NCI-H446 (cell line): ENCODE measurements around the gene UQCC5.

ENCODE experiments used
- DNase-seq, 2 experiments: peaks; one replicate each; lab custom pipeline; 2025; lab: John Stamatoyannopoulos, UW

UQCC5 gene, protein sequence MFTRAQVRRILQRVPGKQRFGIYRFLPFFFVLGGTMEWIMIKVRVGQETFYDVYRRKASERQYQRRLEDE

GRCh38 chr3:52536369-52537164 lies at the start of gene UQCC5:
UQCC5 (plus strand) TSS chr3:52536605; CDS start chr3:52536756, 151 bp downstream.
- peak; percentile 85 to 96 for DNase-seq

DNA sequence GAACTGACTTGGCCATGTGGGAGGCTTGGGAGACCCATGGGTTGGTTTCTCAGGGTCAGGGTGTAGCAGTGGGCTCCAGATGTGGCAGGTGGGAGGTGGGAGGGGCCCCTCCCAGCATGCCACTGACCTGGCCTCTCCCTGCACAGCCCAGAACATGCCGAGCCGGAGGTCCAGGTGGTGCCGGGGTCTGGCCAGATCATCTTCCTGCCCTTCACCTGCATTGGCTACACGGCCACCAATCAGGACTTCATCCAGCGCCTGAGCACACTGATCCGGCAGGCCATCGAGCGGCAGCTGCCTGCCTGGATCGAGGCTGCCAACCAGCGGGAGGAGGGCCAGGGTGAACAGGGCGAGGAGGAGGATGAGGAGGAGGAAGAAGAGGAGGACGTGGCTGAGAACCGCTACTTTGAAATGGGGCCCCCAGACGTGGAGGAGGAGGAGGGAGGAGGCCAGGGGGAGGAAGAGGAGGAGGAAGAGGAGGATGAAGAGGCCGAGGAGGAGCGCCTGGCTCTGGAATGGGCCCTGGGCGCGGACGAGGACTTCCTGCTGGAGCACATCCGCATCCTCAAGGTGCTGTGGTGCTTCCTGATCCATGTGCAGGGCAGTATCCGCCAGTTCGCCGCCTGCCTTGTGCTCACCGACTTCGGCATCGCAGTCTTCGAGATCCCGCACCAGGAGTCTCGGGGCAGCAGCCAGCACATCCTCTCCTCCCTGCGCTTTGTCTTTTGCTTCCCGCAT lies 49.2 kb upstream of the UQCC5 start:
- DNase-seq = no peak

GRCh38 chr3:52487788-52488691 lies 48.4 kb upstream of the UQCC5 start:
- no peak for DNase-seq

- no peak for DNase-seq
Observed at GRCh38 chr3:52488746-52489145, 47.7 kb upstream of the UQCC5 start.

DNA sequence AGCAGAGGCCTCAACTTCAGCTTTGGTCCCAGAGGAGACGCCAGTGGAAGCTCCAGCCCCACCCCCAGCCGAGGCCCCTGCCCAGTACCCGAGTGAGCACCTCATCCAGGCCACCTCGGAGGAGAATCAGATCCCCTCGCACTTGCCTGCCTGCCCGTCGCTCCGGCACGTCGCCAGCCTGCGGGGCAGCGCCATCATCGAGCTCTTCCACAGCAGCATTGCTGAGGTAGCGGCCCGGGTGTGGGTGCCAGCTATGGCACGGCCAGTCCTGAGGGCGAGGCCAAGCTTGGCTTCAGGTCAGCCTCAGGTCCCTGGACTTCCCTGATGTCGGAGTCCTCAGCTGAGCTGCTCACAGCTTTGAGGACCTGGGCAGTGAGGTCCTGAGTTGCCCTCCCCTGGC lies 47.0 kb upstream of the UQCC5 start:
- DNase-seq = no peak

GRCh38 chr3:52490035-52490938 lies 46.1 kb upstream of the UQCC5 start:
- no peak for DNase-seq

DNA sequence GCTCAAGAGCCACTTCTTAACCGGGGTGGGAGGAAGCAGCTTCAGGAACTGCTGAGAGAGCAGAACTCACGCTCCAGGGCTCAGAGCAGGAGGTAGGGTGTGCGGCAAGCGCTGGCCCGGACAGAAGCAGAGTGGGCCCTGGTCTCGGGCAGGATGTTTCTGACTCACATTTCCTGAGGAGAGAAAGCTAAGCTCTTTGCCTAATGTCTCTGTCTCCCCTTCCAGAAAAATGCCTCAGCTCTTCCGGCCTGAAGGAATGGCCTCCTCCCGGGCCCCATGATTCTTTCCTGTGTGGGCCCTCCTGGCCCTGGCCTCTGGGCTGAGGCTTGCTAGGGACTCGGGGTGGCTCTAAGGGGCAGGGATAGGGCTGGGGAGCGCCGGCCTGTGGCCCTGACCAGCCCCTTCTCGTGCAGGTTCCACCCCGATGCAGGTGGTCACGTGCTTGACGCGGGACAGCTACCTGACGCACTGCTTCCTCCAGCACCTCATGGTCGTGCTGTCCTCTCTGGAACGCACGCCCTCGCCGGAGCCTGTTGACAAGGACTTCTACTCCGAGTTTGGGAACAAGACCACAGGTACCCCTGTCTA lies 45.4 kb upstream of the UQCC5 start:
- no peak for DNase-seq

- DNase-seq = no peak
Observed at GRCh38 chr3:52492059-52492458, 44.3 kb upstream of the UQCC5 start.

DNA sequence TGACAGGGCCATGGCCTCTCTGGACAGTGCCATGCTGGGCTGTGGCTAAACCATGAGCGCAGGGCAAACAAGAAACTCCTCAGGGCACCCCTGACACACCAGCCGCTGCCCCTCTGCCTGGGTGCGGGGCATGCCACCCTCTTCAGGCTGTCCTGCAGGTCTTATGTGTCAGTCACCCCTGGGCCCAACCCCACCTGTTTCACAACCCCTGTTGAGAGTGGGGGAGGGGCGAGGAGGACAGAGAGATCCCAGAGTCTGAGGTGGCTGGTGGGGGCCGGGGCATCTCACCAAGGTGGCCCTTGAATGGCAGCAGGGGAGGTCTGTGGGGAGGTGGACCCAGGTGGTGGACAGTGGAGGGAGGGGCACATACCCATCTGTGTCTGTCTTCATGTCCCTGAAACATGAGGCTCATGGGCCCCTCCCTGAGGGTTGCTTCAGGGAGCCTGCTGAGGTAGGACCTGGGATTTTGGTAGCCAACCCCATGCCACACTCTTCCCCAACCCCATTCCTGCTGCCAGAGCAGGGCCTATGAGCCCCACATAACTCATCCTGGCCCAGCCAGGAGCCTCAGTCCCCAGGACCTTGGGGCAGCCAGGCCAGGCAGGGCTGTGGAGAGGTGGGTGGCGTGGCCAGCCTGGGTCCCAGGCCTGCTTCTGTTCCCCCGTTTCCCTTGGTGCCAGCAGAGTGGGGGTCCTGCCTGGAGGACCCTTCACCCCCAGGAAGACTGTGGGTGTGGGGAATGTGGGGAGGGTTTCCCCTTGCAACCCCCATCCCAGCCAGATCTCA lies 43.0 kb upstream of the UQCC5 start:
- DNase-seq = no peak

GRCh38 chr3:52494445-52494844 lies 42.0 kb upstream of the UQCC5 start:
- DNase-seq = no peak

DNA sequence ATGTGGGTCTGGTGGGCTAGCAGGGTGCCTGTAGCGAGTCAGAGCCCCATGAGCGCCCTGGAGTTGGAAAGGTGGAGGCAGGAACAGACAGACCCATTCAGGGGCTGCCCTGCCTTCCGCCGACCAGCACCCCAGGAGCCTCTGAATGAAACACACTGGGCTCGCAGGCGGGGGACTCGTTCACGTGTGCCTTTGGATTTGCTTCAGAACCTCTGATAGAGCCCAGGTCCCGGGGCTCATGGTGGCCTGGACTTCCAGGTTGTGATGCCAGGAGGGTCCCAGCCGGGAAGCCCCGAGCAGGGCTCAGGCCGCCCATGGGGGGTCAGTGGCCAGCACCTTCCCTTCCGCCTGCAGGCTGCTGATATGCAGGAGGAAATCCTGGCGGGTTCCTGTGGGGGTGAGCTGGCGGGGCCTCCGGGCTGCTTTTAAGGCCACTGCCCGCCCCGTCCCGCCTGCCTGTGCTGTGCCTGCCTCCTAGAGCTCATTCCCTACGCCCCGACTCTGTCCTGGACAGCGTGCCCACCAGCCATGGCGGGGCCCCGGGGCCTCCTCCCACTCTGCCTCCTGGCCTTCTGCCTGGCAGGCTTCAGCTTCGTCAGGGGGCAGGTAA lies 41.4 kb upstream of the UQCC5 start, which contains the start of gene STAB1:
TSS of gene STAB1 (plus strand) at position 453 of the 610 bp plus-strand sequence. CDS start at position 529, 76 bp downstream.
- no peak for DNase-seq

GRCh38 chr3:52495777-52496602 lies 40.4 kb upstream of the UQCC5 start:
- DNase-seq = no peak

GRCh38 chr3:52498137-52499054 lies 38.0 kb upstream of the UQCC5 start:
- DNase-seq = no peak

GRCh38 chr3:52501046-52501445 lies 35.4 kb upstream of the UQCC5 start:
- no peak for DNase-seq

- DNase-seq = no peak
Observed at GRCh38 chr3:52502001-52502400, 34.4 kb upstream of the UQCC5 start.

- DNase-seq = no peak
Observed at GRCh38 chr3:52502808-52503350, 33.5 kb upstream of the UQCC5 start.
